ENCODE results near the gene CALB2. TPM values are rescaled to one million over a fixed set of nuclear protein-coding genes. Genes with fewer than 3 reads are reported as not detected.

Gene CALB2
- total and polyA plus RNA-seq, 2 donors (not counting 3 experiments of a cell fraction or from before 2014, with no cell fraction given), result not detected

DNA sequence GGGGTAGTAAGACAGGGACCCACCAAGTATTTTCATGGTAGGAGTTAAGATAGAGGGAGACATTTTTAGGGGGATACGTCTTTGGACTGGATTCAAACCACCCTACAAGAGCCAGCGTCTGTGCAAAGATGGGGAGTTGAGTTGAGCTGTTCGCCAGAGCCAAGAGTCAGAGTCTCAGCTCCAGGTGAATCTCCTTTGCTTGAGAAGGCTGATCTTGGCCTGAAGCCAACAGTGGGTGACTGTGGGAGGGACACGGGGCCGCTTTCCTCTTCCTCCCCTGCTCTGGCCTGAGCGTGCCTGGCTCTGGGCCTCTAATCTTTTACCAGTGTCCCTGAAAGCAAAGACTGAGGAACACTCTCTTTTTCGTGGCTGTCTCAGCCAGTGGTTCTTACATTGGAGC, 78.0 kb downstream of the CALB2 start:
- CTCF ChIA-PET, result interaction anchor here (2.2 kb wide), 1 partner anchor 63 kb away, joined by 8 read pairs; no protein-coding TSS in a partner anchor
- POLR2A ChIA-PET, result no interaction called here

More for the DNA sequence above, 78.0 kb downstream of the CALB2 start:
- FAIRE-seq (no peak), DNase-seq (ENCODE audit: low read depth, low spot score) (no peak)
- no peak overlapping the region for H2AFZ ChIP-seq (ENCODE audit: low read depth, low read length)
- no peak overlapping the region for H3K4me2 ChIP-seq (ENCODE audit: insufficient read depth, low read length)
- H3K9ac ChIP-seq (replicated peaks; ENCODE audit: extremely low read depth, insufficient read depth, low read length), result no peak overlapping the region
- no peak overlapping the region for H3K4me3 ChIP-seq (replicated peaks in 1 of 3; ENCODE audit: insufficient read depth in 1 of 3, low read depth in 1 of 3, low read length in 3 of 3)
- TF ChIP-seq, protein P1, sequence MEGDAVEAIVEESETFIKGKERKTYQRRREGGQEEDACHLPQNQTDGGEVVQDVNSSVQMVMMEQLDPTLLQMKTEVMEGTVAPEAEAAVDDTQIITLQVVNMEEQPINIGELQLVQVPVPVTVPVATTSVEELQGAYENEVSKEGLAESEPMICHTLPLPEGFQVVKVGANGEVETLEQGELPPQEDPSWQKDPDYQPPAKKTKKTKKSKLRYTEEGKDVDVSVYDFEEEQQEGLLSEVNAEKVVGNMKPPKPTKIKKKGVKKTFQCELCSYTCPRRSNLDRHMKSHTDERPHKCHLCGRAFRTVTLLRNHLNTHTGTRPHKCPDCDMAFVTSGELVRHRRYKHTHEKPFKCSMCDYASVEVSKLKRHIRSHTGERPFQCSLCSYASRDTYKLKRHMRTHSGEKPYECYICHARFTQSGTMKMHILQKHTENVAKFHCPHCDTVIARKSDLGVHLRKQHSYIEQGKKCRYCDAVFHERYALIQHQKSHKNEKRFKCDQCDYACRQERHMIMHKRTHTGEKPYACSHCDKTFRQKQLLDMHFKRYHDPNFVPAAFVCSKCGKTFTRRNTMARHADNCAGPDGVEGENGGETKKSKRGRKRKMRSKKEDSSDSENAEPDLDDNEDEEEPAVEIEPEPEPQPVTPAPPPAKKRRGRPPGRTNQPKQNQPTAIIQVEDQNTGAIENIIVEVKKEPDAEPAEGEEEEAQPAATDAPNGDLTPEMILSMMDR (IDR thresholded peaks at IDR 0.05; ENCODE audit: extremely low read depth in 1 of 2, insufficient read depth in 1 of 2, low read depth in 1 of 2, low read length in 2 of 2), result no peak
- no peak for TF ChIP-seq POLR2A (IDR thresholded peaks at IDR 0.05; ENCODE audit: low read depth, low read length)
- TF ChIP-seq, protein P2, sequence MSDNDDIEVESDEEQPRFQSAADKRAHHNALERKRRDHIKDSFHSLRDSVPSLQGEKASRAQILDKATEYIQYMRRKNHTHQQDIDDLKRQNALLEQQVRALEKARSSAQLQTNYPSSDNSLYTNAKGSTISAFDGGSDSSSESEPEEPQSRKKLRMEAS (IDR thresholded peaks at IDR 0.05; ENCODE audit: insufficient read depth, insufficient read length), result no peak
- TF ChIP-seq JUN (IDR thresholded peaks at IDR 0.05; ENCODE audit: borderline replicate concordance, insufficient read depth, insufficient read length, low read depth), result no peak
- no peak for TF ChIP-seq EZH2 (IDR thresholded peaks at IDR 0.05; ENCODE audit: borderline replicate concordance, low read depth, low read length, severe bottlenecking)
- TF ChIP-seq GATA2 (IDR thresholded peaks at IDR 0.05; ENCODE audit: insufficient read depth, insufficient read length, low read depth, low read length), result no peak
- no peak for TF ChIP-seq FOS (IDR thresholded peaks at IDR 0.05; ENCODE audit: borderline replicate concordance, insufficient read depth, low read length)
- TF ChIP-seq MYC (IDR thresholded peaks at IDR 0.05; ENCODE audit: low read depth, low read length), result no peak
- TF ChIP-seq POLR2AphosphoS5 (IDR thresholded peaks at IDR 0.05; ENCODE audit: insufficient read depth, low read depth, low read length), result no peak
- intact Hi-C loops (cut with micrococcal nuclease) (no loop called here), dilution Hi-C loops (cut with MboI; ENCODE audit: extremely low pct_ligation_motif_present, low sequenced_read_pairs) (no loop called here)
- no peak overlapping the region for H3K27ac ChIP-seq (ENCODE audit: insufficient read depth, low read depth, low read length)
- no peaks in the 10 kb centered on the region for H3K9me3 ChIP-seq (replicated peaks; ENCODE audit: control insufficient read depth, insufficient read depth, low read length)
- no peaks in the 10 kb centered on the region for H3K27me3 ChIP-seq (ENCODE audit: control insufficient read depth in 2 of 2, insufficient read depth in 2 of 2, low read length in 2 of 2)
- H4K20me1 ChIP-seq (replicated peaks; ENCODE audit: control insufficient read depth, extremely low read depth, insufficient read depth, low read length), result no peaks in the 10 kb centered on the region
- no peaks in the 10 kb centered on the region for H3K9me1 ChIP-seq (replicated peaks; ENCODE audit: control insufficient read depth, extremely low read depth, insufficient read depth, low read length)
- no peaks in the 10 kb centered on the region for H3K79me2 ChIP-seq (ENCODE audit: control insufficient read depth, insufficient read depth, low read length)
- H3K36me3 ChIP-seq (ENCODE audit: control insufficient read depth in 2 of 2, extremely low read depth in 1 of 2, insufficient read depth in 2 of 2, low read length in 2 of 2), result no peaks in the 10 kb centered on the region
- no TSS peak for BruUV-seq (replicated peaks)
- no peaks in the 10 kb centered on the region for H3K4me1 ChIP-seq (ENCODE audit: control insufficient read depth, extremely low read depth, insufficient read depth, low read length)
